Duodenal mucosa (tissue), 2 donors: ENCODE data around the gene FAM161B.
"Not testable (repeated sequence)": the region's sequence is repeated elsewhere in the genome, so short reads cannot be mapped to it uniquely, and the experiment has no call there.

Source experiments
- H3K27ac ChIP-seq: one replicate; pipeline ENCODE4 v1.7.0; 2013; ENCODE audit warnings: low read depth, low read length
- H3K27me3 ChIP-seq, 2 donors: one replicate each; pipeline ENCODE4 v1.7.0; 2013; ENCODE audit warnings: low read length in 2 of 2, control low read depth in 1 of 2; ENCODE audit not compliant: insufficient read depth in 2 of 2, control insufficient read depth in 1 of 2
- H3K36me3 ChIP-seq, 2 donors: one replicate each; pipeline ENCODE4 v1.7.0; 2013; ENCODE audit warnings: low read length in 2 of 2, control low read depth in 1 of 2; ENCODE audit not compliant: insufficient read depth in 2 of 2, control insufficient read depth in 1 of 2
- H3K4me1 ChIP-seq, 2 donors: one replicate each; pipeline ENCODE4 v1.7.0; 2013; ENCODE audit warnings: low read length in 2 of 2, control low read depth in 1 of 2; ENCODE audit not compliant: insufficient read depth in 2 of 2, control insufficient read depth in 1 of 2
- H3K4me3 ChIP-seq, 2 donors: one replicate each; pipeline ENCODE4 v1.7.0; 2013; ENCODE audit warnings: low read length in 2 of 2, low read depth in 1 of 2
- H3K9ac ChIP-seq, 2 donors: one replicate each; pipeline ENCODE4 v1.7.0; 2013; ENCODE audit warnings: low read length in 2 of 2, low read depth in 1 of 2
- H3K9me3 ChIP-seq, 2 donors: one replicate each; pipeline ENCODE4 v1.7.0; 2013; ENCODE audit warnings: low read length in 2 of 2, control low read depth in 1 of 2; ENCODE audit not compliant: control insufficient read depth in 1 of 2

Gene FAM161B

GRCh38 chr14:73944432-73945158 is 5.3 kb downstream of the FAM161B start:
- Histone ChIP-seq H3K4me3 (no peak overlapping the region), H3K9ac (no peak overlapping the region), H3K9me3 (no peaks in the 10 kb centered on the region), H3K27me3 (no peaks in the 10 kb centered on the region), H3K27ac (no peak overlapping the region), H3K4me1 (peaks cover 29 to 32% of the 10 kb centered on the region in 2 donors), H3K36me3 (peaks cover 5 to 15% of the 10 kb centered on the region in 2 donors)

GRCh38 chr14:73943083-73943482 is 6.8 kb downstream of the FAM161B start:
- H3K27me3 ChIP-seq = no peaks in the 10 kb centered on the region
- peaks cover 5 to 15% of the 10 kb centered on the region in 2 donors for H3K36me3 ChIP-seq
- H3K4me3 ChIP-seq = no peak overlapping the region
- H3K9me3 ChIP-seq = no peaks in the 10 kb centered on the region
- no peak overlapping the region for H3K27ac ChIP-seq
- no peak overlapping the region for H3K9ac ChIP-seq
- H3K4me1 ChIP-seq = peaks cover 29 to 32% of the 10 kb centered on the region in 2 donors

GRCh38 chr14:73942180-73942579 is 7.7 kb downstream of the FAM161B start:
- no peaks in the 10 kb centered on the region for H3K27me3 ChIP-seq
- H3K9me3 ChIP-seq = no peaks in the 10 kb centered on the region
- H3K4me1 ChIP-seq = peaks cover 29 to 32% of the 10 kb centered on the region in 2 donors
- H3K27ac ChIP-seq = no peak overlapping the region
- peaks cover 8 to 16% of the 10 kb centered on the region in 2 donors for H3K36me3 ChIP-seq
- H3K9ac ChIP-seq = no peak overlapping the region
- H3K4me3 ChIP-seq = no peak overlapping the region

- Histone ChIP-seq H3K27me3 (no peaks in the 10 kb centered on the region), H3K9ac (no peak overlapping the region), H3K36me3 (peaks cover 25 to 37% of the 10 kb centered on the region in 2 donors), H3K27ac (no peak overlapping the region), H3K4me3 (no peak overlapping the region), H3K9me3 (no peaks in the 10 kb centered on the region), H3K4me1 (no peaks in the 10 kb centered on the region)
These were observed 12.9 kb downstream of the FAM161B start for GRCh38 chr14:73937012-73937411.

GRCh38 chr14:73936548-73936947 is 13.3 kb downstream of the FAM161B start:
- Histone ChIP-seq H3K27me3 (no peaks in the 10 kb centered on the region), H3K4me3 (no peak overlapping the region), H3K27ac (no peak overlapping the region), H3K9ac (no peak overlapping the region), H3K4me1 (no peaks in the 10 kb centered on the region), H3K36me3 (peaks cover 30 to 42% of the 10 kb centered on the region in 2 donors), H3K9me3 (no peaks in the 10 kb centered on the region)

- Histone ChIP-seq H3K4me1 (no peaks in the 10 kb centered on the region), H3K9me3 (no peaks in the 10 kb centered on the region), H3K4me3 (no peak overlapping the region), H3K27ac (no peak overlapping the region), H3K27me3 (no peaks in the 10 kb centered on the region), H3K36me3 (peaks cover 36 to 51% of the 10 kb centered on the region in 2 donors), H3K9ac (no peak overlapping the region)
These were observed 14.2 kb downstream of the FAM161B start for GRCh38 chr14:73935666-73936065.

GRCh38 chr14:73924337-73924736 is 25.6 kb downstream of the FAM161B start:
- H3K4me3 ChIP-seq = no peak overlapping the region
- H3K36me3 ChIP-seq = peaks cover 53 to 86% of the 10 kb centered on the region in 2 donors
- no peaks in the 10 kb centered on the region for H3K4me1 ChIP-seq
- no peak overlapping the region for H3K9ac ChIP-seq
- H3K27ac ChIP-seq = no peak overlapping the region
- no peaks in the 10 kb centered on the region for H3K9me3 ChIP-seq
- H3K27me3 ChIP-seq = no peaks in the 10 kb centered on the region

GRCh38 chr14:73919457-73919856 is 30.4 kb downstream of the FAM161B start:
- peaks cover 38 to 58% of the 10 kb centered on the region in 2 donors for H3K36me3 ChIP-seq
- not testable (repeated sequence) for H3K9ac ChIP-seq, H3K27ac ChIP-seq, H3K4me1 ChIP-seq, H3K27me3 ChIP-seq, H3K9me3 ChIP-seq, H3K4me3 ChIP-seq

GRCh38 chr14:73916324-73916723 is 33.6 kb downstream of the FAM161B start:
- Histone ChIP-seq H3K9me3 (no peaks in the 10 kb centered on the region), H3K36me3 (peaks cover 19 to 50% of the 10 kb centered on the region in 2 donors), H3K4me3 (no peak overlapping the region), H3K27me3 (no peaks in the 10 kb centered on the region), H3K9ac (no peak overlapping the region), H3K4me1 (no peaks in the 10 kb centered on the region), H3K27ac (no peak overlapping the region)

- H3K9ac ChIP-seq = no peak overlapping the region
- no peak overlapping the region for H3K27ac ChIP-seq
- no peaks in the 10 kb centered on the region for H3K27me3 ChIP-seq
- H3K4me3 ChIP-seq = no peak overlapping the region
- H3K9me3 ChIP-seq = no peaks in the 10 kb centered on the region
- H3K36me3 ChIP-seq = peaks cover 28 to 57% of the 10 kb centered on the region in 2 donors
- H3K4me1 ChIP-seq = no peaks in the 10 kb centered on the region
These were observed 36.6 kb downstream of the FAM161B start for GRCh38 chr14:73913256-73913655.
